CD1c-positive myeloid dendritic cell (primary cell): ENCODE data around the gene CCL3.
"Not testable (repeated sequence)": the region's sequence is repeated elsewhere in the genome, so short reads cannot be mapped to it uniquely, and the experiment has no call there.

Source experiments
- DNase-seq: peaks from one replicate; pipeline ENCODE4 v3.0.0-alpha.2; 2016; ENCODE audit errors: extremely low spot score

The CCL3 gene

GRCh38 chr17:36115649-36115977 lies 25.7 kb upstream of the CCL3 start:
- DNase-seq = not testable (repeated sequence)

DNA sequence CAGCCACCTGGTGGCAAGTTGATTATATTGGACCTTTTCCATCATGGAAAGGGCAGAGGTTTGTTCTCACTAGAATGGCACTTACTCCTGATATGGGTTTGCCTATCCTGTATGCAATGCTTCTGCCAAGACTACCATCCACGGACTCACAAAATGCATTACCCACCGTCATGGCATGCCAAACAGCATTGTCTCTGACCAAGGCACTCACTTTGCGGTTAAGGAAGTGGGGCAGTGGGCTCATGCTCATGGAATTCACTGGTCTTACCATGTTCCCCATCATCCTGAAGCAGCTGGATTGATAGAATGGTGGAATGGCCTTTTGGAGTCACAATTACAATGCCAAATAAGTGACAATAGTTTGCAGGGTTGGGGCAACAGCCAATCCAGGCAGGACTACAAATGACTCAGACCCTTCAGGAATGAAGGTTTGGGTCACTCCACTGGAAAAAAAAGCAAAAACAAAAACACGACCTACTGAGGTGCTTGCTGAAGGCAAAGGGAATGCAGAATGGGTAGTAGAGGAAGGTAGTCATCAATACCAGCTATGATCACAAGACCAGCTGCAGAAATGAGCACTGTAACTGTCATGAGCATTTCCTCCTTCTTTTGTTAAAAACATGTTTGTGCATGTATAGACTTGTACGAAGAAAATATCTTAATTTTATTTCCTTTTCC lies 25.2 kb upstream of the CCL3 start:
- DNase-seq = not testable (repeated sequence)

DNA sequence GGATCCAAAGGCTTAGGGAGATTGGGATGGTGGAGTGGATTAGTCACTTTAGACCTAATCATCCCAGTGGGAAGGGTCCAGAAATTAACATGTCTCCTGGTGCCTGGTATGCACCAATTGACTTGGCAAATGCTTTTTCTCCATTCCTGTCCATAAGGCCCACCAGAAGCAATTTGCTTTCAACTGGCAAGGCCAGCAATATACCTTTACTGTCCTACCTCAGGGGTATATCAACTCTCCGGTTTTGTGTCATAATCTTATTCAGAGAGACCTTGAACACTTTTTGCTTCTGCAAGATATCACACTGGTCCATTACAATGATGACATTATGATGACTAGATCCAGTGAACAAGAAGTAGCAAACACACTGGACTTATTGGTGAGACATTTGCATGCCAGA lies 23.2 kb upstream of the CCL3 start:
- not testable (repeated sequence) for DNase-seq

DNA sequence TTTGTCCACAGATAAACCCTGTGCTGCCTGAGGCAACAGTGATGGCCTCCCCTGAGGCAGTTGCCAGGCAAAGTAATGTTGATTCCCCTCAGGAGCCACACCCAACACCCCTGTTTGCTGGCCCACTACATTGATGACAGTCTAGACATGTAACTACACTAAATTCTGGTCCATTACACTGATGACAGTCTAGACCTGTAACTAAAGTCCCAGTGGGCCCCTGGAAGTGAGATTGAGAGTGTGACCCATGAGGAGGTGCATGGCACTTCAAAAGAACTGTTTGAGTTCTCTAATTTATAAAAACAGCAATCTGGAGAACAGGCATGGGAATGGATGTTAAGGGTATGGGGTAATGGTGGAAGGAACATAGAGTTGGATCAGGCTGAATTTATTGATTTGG lies 22.6 kb upstream of the CCL3 start:
- DNase-seq = no peak

DNA sequence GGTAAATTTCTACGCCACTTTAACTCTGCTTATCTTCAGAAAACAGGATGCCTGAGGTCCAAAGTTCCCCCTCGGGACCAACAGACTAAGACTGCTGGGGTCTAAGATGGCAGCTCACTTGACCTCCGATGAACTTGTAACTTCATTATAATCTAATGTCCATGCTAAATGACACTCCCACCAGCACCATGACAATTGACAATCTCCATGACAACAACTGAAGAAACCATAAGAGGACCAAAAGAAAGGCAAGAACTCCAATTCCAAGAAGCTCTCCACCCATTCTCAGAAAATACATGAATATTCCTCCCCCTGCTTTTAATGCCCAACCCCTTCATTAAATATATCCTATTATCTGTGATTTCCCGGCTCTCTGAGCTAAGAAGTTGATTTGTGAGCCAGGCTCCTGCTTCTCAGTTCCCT lies 21.1 kb upstream of the CCL3 start:
- no peak for DNase-seq

DNA sequence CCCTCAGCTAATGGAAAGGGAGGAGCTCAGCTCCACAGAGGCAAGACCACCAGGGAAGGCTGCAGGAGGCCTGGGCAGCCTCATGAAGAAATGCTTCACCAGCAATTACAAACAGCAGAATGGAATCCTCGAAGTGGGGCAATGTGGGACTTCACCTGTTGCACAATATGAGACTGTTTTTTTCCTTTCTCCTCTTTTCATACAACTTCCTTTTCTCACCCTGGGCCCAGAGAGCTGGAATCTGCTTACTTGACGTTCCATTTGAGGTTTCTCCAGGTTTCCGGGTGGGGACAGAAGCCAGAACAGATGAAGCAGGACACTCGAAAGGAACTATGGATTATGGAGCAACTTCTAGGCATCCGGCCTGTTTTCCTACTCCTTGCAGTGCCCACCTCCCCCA lies 18.3 kb upstream of the CCL3 start:
- peak; percentile 51 for DNase-seq

- DNase-seq = no peak
Observed at GRCh38 chr17:36107660-36108059, 17.7 kb upstream of the CCL3 start.

- DNase-seq = peak; percentile 20
Observed at GRCh38 chr17:36106493-36106835, 16.5 kb upstream of the CCL3 start.

DNA sequence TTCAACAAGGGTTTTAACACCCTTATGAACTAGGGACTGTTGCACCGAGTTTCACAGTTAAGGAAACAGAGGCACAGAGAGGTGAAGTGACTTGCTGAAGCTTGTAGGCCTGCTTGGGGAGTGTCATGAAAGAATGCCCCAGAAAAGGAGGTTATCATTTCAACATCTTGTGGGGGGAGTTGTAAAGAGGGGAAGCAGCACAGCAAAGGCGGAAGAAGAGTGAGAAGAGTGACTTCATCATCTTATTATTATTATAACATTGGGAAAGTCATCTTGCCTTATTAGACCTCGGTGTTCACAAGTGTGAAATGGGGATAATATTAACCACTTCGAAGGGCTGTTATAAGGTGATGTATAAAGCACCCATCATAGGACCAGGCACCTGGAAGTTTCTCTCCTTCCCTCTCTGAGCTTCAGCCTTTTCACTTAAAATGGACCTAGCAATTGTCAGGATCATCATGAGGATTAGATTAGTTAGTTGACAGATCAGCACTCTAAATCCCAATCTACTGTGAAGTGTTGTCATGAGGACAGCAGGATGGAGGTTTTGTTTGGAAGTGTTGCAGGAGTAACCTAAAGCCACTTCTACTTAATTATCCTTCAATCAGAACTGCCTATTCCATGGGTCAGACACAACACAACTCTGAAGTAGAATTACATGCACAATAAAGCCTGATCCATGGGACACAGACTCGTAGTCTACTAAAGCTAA lies 16.0 kb upstream of the CCL3 start:
- DNase-seq = peak; percentile 58

DNA sequence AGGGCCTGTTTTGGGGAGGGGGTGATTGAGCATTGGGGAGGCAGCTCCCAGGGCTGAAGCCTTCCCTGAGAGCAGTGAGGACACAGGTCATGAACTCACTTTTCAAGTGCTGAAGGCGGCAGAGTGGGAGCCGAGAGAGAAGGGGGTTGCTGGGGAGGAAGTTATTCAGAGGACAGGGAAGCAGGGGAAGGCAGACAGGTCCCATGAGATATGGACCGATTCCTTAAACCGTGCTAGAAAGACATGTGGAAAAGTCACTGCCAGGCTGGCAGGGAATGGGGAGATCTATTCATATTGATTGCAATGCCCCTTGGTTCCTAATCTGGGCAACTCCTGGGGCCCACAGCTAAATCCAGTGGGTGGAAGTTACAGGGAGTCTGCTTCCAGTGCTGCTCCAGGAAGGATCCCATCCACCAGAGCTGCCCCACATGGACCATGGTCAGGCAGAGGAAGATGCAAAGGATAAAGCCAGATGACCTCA lies 14.8 kb upstream of the CCL3 start:
- peak; percentile 75 for DNase-seq

GRCh38 chr17:36104246-36104645 lies 14.3 kb upstream of the CCL3 start:
- DNase-seq = peak; percentile 15

GRCh38 chr17:36103401-36103975 lies 13.5 kb upstream of the CCL3 start, which contains the start of gene CCL4:
TSS of gene CCL4 (plus strand) at chr17:36103827. CDS start at chr17:36103906, 79 bp downstream.
- DNase-seq = peak; percentile 84

DNA sequence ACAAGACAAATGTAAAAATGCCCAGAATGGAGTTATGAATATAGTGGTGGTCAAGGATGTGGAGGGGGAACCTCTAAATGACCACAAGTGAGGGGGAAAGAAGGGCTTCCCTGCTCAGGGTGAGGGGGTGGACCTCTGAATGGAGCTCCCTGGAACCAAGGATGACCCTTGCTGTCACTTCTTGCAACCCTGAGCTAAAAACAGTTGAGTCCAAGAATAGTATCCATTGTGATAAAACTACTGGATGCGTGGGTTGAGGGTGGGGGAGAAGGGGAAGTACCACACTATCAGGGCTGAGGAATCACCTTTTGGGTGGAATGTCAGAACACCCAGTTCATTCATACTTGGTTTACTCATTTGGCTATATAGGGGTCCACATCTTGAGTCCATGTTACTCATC lies 9.1 kb upstream of the CCL3 start:
- peak; percentile 40 for DNase-seq

GRCh38 chr17:36095992-36096391 lies 6.0 kb upstream of the CCL3 start:
- peak; percentile 31 for DNase-seq

GRCh38 chr17:36094746-36095145 lies 4.8 kb upstream of the CCL3 start:
- no peak for DNase-seq

DNA sequence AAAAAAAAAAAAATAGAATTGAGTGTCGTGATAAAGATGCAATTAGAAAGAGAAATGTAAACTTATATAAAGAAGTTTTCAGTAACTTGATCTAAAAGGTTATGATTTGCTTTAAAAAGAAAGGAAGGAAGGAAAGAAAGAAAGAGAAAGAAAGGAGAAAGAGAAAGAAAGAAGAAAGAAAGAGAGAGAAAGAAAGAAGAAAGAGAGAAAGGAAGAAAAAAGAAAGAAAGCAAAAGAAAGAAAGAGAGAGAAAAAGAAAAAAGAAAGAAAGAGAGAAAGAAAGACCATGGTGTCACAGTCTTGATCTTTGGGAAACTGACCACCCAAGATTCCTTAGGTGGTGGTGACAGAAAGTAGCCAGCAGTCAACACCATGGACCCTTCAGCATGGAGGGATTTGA lies 4.3 kb upstream of the CCL3 start:
- DNase-seq = no peak

DNA sequence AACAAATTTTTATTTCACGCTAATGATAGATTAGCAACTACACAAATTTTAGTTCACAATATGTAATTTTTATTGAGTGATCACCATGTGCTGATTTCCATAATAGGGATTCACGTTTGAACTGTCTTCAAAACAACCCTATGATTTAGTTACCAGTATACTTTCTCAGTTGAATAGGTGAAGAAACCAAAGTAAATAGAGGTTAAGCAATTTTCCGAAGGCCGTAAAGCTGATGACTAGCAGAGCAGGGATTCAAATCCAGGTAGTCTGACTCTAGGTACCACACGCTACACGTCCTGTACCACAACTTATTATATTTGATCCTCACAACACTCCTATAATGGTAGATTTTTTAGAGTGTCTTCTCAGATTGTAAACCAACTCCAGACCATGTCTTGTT lies 2.8 kb upstream of the CCL3 start:
- not testable (repeated sequence) for DNase-seq

- DNase-seq = peak; percentile 71
Observed at GRCh38 chr17:36092230-36092629, 2.3 kb upstream of the CCL3 start.

GRCh38 chr17:36089339-36089865 lies 541 bp downstream of the CCL3 start:
- peak; percentile 42 for DNase-seq

DNA sequence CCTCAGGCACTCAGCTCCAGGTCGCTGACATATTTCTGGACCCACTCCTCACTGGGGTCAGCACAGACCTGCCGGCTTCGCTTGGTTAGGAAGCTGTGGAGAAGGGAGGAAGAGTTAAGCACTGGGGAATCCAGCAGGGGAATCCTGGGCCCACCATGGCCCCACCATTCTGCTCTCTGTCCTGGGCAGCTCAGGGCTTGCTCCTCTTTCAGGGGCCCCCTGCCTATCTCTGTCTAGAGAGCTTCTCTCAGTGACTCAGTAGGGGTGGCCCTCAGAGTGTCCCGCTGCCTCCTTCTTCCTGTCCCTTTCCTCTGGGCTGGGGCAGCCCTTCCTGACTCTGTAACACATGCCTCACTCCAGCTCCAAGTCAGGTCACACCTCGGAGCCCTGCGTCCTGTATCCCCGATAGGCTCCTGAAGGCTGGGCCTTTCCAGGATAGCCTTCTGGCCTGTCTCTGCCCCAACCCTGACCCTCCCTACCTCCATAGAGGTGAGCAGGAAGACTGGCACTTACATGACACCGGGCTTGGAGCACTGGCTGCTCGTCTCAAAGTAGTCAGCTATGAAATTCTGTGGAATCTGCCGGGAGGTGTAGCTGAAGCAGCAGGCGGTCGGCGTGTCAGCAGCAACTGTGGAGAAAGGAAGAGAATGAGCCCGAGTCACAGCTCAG lies 1.1 kb downstream of the CCL3 start:
- peak; percentile 62 for DNase-seq

DNA sequence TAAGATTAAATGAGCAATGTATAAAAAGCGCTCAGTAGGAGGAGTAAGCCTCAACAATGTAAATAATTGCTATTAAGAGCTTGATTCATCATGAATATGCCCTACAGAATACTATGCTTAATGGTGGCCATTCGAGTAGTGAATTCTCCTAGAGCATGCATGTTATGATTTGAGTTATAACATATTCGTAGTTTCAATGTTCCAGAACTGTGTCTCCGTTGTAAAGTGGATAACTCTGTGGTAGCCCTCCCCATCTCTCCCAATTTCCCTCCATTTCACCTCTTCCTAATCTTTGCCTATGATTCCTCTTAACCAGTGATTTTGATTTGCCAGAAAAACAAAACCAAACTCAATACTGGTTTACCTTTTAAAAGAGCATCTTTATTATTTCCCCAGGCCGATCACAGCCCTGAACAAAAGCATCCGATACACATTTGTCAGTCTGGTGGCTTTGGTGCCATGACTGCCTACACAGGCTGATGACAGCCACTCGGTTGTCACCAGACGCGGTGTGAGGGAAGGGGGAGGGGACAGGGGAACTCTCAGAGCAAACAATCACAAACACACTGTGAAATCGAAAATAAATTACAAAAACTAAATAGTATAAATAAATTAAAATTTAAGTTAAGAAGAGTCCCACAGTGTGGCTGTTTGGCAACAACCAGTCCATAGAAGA lies 1.9 kb downstream of the CCL3 start:
- DNase-seq = peak; percentile 50

DNA sequence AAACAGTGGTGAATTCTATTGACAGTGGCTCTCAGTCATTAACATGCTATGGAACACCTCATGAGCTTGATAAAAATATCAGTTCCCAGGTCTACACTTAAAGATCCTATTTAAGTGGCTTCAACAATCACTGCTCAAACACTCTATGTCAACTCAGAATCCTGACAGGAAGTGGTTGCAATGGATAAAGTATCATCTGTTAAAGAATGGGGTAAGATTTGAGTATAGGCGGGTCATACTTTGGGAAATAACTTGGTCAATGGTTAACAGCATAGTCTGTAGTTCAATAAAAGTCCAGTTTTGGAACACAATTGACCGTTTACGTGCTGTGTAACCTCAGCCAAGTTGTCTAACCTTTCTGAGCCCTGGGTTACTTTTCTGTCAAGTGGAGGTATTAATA lies 2.5 kb downstream of the CCL3 start:
- DNase-seq = not testable (repeated sequence)
